GM21360 (cell line): ENCODE data around the gene KDM3A.

Experiments
- ATAC-seq: cut with Tn5 transposase; IDR thresholded peaks from one replicate; pipeline ENCODE4 v1.9.1; 2021; ENCODE audit warnings: mild to moderate bottlenecking, moderate library complexity; ENCODE audit not compliant: unreplicated experiment

KDM3A gene

DNA sequence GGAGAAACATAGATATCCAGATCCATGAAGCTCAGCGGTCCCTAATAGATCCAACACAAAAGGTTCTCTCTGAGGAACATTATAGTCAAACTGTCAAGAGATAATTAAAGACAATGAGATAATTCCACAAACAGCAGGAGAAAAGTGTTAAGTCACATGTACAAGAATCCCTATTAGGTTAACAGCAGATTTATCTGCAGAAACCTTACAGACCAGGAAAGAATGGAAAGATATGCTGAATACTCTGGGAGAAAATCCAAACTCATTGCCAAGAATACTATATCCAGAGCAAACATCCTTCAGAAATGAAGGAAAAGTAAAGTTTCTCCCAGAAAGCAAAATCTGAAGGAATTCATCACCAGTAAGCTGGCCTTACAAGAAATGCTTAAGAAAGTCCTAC lies 10.8 kb upstream of the KDM3A start:
- ATAC-seq = no peak

DNA sequence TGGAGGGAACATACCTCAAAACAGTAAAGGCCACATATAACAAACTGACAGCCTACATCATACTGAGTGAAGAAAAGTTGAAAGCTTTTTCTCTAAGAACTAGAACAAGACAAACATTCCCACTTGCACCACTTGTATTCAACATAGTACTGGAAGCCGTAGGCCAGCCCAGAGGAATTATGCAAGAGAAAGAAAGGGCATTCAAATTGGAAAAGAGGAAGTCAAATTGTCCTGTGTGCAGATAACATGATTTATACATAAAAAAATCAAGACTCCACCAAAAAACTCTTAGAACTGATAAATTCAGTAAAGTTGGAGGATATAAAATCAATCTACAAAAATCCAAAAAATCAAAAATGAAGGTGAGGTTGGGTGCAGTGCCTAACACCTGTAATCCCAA lies 8.0 kb upstream of the KDM3A start:
- ATAC-seq = no peak

GRCh38 chr2:86434290-86434689 lies 6.9 kb upstream of the KDM3A start:
- no peak for ATAC-seq

- ATAC-seq = no peak
These were observed 5.6 kb upstream of the KDM3A start for GRCh38 chr2:86435531-86435930.

DNA sequence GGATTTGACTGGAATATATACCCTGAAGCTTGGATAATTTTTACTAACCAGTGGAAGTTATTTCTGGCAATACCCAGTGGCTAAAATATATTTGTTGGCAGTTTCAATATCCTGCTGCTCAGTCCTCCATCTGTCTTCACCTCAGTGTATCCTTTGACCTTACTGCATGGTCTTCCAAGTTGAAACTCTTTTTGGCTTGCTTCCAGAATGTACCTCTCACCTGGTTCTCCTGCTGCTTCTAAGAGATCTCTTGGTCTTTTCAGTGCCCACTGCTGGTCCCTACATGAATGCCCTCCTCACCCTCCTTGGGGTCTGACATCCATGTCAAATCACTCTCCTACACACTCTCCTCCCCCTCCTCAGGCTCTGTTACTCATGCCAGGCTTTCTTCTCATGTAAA lies 4.8 kb upstream of the KDM3A start:
- no peak for ATAC-seq

GRCh38 chr2:86439879-86440630 lies 1.1 kb upstream of the KDM3A start:
- ATAC-seq = no peak

GRCh38 chr2:86441392-86441881 lies 266 bp downstream of the KDM3A start:
- ATAC-seq = no peak

GRCh38 chr2:86441882-86442641 lies 891 bp downstream of the KDM3A start:
- no peak for ATAC-seq

- peak; percentile 61 for ATAC-seq
These were observed 1.5 kb downstream of the KDM3A start for GRCh38 chr2:86442642-86443005.

GRCh38 chr2:86443631-86444350 lies 2.6 kb downstream of the KDM3A start:
- no peak for ATAC-seq

- no peak for ATAC-seq
These were observed 4.3 kb downstream of the KDM3A start for GRCh38 chr2:86445436-86445835.

DNA sequence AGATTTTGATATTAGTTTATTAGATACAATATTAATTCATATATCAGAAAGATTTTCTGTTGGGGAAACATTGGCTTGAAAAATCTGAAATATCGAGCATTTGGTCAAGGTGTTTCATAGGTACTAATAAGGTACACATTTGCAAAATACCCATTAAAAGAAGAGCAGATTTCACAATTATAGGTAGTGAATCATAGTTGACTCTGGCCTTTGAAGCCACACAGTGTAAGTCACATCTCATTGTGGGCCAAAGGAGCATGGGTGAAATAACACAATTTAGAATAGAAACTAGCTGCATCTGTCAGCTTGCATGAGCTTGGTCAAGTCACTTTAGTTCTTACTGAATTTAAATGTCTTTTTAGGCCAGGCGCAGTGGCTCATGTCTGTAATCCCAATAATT lies 4.9 kb downstream of the KDM3A start:
- no peak for ATAC-seq

DNA sequence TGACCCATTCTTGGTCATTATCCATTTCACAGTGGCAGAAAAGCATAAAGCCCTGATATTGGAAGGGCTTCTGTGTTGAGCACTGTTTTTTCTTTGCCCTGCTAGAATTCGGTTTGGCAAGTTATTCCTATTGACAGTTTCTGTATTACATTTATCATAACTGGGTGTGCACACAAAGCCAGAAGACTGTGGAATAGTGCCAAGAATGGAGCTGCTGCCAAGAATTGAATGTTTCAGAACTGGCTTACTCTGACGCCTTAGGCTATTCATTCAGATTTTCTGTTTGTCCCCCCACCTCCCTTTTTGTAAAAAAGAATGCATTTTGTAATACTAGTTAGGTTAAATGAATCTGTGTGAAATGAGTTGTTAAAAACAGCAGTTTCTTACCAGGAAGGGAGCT lies 12.7 kb downstream of the KDM3A start:
- ATAC-seq = no peak

DNA sequence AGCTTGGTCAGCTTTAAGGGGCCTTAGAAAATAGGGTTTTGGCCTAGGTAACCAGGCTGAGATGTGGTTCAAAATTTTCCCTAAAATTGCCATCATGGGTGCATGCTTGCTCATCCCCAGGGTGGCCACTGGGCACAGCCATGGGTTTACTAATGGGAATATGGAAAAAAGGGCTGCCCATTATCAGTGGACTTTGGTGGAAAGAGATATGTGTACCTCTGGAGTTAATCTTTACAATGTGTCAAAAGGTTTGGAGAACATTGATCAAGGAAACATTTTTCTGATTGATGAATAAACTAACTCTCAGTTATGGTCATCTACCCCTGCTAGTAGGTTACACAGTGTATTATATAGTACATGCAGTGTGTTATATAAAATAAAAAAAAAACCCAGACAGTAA lies 13.1 kb downstream of the KDM3A start:
- ATAC-seq = no peak

DNA sequence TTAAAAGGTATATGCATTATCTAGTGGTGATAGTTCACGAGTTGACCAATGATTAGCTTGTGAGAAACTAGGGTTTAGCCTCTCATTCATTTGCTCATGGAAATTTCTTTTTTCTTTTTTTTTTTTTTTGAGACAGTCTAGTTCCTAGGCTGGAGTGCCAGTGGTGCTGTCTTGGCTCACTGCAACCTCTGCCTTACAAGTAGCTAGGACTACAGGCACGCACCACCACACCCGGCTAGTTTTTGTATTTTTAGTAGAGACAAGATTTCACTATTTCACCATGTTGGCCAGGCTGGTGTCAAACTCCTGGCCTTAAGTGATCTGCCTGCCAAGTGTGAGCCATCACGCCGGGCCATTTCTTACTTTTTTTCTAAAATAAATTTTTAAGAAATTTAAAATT lies 14.0 kb downstream of the KDM3A start:
- no peak for ATAC-seq

DNA sequence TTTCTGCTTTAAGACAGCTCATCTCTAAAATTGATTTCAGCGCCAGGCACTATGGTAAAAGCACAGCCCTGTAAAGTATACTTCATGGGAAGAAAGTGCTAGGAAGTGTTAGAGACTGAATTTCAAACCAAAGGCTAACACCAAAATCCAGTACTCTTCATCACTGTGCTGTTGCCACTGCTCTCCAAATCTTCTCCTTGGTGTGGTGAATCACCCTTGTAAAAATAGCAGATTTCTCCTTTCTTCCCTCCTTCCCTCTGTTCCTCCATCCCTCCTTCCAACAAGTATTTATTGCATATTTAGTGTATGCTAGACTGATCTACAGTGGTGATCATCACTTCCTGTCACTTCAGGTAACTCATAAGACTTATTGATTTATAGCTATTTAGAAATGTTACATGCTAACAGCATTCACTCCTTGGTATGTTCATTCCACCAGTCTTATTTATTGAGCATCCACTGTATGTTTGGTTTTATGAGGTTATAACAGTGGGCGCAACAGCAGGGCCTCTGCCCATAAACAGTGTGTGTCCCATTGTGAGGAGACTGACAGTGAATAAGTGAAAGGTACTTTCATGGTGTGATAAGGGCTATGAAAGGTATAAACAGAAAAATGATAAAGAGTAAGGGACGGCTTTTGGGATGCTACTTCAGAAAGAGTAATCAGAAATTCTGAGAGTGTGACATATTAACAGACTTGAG lies 20.0 kb downstream of the KDM3A start:
- ATAC-seq = no peak

DNA sequence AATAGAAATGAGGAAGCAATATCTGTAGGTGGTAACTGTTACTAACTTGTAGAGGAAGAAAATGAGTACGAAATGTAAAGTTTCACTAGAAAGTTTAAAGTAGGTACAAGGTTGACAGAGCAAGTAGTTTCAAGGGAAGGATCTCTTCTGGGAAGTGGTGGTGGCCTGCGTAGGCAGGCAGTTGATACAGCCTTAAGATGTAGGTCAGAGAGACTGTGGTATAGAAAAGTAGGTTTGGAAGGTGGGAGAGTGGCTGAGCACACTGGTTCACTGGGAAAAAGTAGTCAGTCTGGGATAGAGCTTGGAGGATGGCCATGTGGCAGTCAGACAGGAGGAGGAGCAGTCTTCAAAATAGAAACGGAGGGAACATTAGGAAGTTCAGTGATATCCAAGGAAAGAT lies 23.5 kb downstream of the KDM3A start:
- no peak for ATAC-seq

DNA sequence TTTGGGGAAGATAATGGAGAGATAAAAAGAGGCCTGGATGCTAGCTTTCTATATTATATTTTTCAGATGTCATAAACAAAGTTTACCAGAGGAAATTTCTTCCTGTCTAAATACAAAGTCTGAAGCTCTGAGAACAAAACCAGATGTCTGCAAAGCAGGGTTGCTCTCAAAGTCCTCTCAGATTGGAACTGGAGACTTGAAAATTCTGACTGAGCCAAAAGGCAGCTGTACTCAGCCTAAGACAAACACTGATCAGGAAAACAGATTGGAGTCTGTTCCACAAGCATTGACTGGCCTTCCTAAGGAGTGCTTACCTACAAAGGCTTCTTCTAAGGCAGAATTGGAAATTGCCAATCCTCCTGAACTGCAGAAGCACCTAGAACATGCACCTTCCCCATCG lies 25.1 kb downstream of the KDM3A start:
- no peak for ATAC-seq

DNA sequence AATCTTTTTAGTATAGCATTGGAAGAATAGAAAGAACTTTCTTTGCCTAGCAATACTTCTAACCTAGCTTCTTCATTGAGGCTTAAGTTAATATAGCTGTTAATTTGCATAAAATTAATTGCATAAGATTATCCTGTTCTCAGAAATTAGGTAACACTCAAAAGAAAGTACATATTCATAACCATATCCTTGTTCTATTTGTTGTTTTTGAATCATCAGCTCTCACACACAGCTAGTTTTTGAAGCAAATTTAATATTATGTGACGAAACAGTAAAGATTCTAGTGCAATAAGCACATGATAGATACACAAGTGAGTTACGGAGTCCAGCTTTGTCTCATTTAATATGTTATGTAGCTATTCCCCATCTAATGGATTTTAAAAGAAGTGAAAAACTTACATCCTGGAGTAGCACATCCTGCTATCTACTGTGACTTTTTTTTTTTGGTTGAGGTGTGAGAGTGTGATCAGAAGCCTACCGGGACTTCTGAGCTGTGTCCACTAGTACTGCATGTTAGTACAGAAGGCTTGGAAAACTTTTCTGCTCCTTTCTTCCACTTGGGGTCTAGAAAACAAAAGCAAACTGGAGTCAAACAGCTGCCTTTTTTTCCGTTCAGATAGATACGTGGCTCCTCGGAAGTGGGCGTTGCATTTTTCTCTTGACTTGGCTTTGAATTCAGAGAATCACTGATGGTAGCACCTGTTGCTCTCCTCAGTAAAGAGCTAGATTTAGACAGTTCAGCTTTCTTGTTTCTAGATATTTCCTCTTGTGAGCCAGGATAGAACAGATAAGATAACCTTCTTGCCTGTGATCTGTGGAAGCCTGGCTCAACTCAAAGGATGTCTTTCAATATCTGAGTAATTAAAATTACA lies 27.2 kb downstream of the KDM3A start:
- no peak for ATAC-seq

DNA sequence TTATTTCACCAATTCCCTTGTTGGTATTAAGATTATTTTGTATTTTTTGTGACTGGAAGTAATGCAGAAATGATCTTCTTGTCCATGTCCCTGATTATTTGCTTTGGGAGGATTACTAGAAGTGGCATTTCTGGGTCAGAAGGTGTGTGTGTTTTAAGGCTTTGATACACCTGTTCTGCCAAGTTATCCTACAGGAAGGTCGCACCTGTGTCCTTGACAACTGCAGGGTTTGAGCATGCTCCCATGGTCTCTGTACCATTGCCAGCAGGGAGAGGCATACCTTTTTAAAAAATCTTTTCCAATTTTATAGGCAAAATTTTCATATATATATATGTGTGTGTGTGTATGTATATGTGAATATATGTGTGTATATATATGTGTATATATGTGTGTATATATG lies 29.7 kb downstream of the KDM3A start:
- no peak for ATAC-seq
